GM12874 (cell line): ENCODE measurements around the gene SHLD2.

Experiments used
- TF ChIP-seq, protein P1 (sequence below): IDR thresholded peaks from 2 replicates; pipeline ENCODE4 v1.5.1; 2011; ENCODE audit warnings: low read depth, mild to moderate bottlenecking, control low read depth, low read length, moderate library complexity; ENCODE audit not compliant: insufficient read depth

Gene SHLD2

DNA sequence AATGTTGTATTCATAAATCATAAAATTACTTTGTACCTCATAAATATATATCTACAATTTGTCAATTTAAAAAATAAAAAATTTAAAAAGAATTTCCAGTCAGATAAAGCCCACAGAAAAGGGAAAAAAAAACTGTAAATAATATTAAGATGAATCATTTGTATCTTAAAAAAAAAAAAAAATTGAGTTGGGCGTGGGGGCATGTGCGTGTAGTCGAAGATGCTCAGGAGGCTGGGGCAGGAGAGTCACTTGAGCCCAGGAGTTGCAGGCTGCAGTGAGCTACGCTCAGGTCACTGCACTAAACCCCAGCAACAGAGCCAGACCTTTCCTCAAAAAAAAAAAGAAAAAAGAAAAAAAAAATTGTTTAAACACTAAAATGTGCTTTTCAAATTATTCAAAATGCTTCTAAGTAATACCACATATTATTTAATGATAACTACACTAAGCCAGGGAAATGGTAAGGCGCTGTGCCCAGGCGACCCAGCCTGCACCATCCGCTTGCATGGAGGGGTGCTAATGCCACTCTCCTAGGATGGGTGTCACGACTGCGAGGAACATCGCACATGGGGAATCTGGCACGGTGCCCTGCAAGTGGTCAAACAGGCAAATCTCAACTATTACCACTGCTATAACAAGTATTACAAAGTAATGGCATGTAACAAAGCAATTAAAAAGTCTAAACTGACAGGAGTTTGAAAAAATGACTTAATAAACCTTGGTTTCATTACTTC is 15.7 kb upstream of the SHLD2 start:
- TF ChIP-seq, protein P1, sequence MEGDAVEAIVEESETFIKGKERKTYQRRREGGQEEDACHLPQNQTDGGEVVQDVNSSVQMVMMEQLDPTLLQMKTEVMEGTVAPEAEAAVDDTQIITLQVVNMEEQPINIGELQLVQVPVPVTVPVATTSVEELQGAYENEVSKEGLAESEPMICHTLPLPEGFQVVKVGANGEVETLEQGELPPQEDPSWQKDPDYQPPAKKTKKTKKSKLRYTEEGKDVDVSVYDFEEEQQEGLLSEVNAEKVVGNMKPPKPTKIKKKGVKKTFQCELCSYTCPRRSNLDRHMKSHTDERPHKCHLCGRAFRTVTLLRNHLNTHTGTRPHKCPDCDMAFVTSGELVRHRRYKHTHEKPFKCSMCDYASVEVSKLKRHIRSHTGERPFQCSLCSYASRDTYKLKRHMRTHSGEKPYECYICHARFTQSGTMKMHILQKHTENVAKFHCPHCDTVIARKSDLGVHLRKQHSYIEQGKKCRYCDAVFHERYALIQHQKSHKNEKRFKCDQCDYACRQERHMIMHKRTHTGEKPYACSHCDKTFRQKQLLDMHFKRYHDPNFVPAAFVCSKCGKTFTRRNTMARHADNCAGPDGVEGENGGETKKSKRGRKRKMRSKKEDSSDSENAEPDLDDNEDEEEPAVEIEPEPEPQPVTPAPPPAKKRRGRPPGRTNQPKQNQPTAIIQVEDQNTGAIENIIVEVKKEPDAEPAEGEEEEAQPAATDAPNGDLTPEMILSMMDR, result no peak

DNA sequence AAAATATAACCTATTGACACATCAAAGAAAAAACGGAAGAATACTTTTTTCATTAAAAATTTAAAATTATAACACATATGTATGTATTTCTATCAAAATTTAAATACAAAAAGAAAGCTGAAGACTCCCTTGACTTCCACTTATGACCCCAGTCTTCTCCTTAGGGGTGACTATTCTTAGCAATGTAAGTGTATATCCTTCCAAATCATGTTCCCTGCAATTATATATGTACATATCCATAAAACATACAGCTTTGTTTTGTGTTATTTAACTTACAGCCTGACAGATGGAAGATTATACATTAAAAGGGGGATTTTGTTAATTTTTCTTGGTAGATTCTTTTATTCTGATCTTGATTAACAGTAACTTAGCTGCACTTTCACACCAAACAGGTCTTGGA is 9.5 kb upstream of the SHLD2 start:
- TF ChIP-seq, protein P1, result no peak

GRCh38 chr10:87089746-87090145 is 5.3 kb upstream of the SHLD2 start:
- TF ChIP-seq, protein P1, result no peak

DNA sequence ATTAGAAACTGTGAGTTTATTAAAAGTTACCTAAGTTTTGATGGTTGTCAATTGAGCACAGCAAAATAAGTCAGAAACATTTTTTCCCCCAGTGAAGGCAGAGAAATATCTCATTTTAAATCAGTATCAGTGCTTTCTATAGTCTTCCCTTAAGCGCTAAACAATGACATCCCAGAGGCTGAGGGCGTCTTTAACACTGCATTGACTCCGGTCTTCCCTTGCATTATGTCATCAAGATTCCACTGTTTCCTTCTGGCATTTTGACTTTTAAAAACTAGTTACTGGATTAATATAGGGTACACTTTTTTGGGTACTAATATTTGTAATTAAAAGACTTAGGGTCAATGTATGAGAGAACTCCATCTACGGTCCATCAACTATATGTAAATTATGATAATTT is 4.2 kb upstream of the SHLD2 start:
- TF ChIP-seq, protein P1, result no peak

- TF ChIP-seq, protein P1, result no peak
These were observed 2.6 kb upstream of the SHLD2 start for GRCh38 chr10:87092376-87092860.

- TF ChIP-seq, protein P1, result no peak
These were observed 2.0 kb upstream of the SHLD2 start for GRCh38 chr10:87092861-87093631.

DNA sequence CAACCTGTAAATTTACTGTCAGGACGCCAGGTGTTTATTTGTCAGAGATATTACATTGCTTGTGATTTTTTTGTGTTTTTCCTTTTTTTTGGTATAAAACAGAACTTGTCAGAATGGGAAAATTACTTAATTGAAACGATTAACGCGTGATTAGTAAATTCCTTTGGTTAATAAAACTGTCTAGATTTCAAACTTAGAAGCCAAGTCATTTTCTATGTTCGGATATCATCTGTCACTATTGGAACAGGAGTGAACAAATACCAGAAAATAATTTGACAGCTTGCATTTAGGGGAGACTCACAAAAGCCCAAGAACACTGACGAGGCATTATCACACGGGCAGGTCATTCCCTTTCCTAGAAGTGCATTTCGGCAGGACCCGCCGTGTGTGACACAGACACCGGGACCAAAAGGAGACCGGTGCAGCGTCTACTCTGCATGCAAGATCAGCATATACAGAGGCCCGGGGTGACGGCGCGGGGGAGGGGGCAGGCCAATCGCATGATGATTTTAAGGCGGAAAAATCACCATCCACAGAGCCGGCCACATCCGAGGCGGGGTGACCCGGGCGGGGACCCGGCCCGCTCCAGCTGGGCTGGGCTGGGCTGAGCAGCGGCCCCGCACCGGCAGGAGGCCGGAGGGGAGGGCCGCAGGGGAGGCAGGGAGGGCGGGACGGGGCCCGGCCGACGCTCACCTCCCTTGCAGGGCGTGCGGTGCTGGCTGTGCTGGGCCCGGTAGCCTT is 1.2 kb upstream of the SHLD2 start:
- TF ChIP-seq, protein P1, result no peak
